ENCODE measurements around the gene ARHGEF4.

The ARHGEF4 gene

DNA sequence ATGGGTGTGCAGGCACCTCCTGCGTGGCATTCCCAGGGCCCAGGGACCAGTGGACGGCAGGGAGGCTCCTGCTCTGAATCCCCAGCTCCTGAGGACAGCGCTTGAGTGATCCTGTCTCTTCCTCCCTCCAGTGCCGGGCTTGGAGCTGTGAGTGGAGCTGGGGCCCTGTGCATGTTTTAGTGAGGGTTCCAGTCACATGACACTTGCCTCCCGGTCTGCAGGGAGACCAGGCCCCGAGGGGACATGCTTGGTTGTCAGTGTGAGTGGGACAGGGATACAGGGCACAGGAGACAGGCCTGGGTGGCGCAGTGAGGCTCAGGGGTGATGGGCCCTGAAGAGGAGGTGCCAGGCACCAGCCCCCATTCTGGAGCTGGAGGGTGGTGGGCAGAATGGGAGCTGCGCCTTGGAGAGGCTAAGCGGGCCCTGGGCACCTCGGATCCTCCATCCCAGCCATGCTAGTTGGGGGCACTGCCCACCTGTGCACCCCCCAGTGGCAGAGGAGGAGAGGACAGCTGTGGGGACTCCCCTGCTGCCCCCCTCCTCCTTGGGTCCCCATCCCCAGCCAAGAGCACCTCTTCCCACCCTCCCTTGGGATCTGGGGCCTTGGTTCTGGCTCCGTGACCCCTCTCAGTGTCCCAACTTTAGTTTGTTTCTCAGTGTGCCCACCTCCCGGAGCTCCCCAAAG lies 12.0 kb downstream of the ARHGEF4 start:
- no peak for TF ChIP-seq FOXP2 (optimal IDR thresholded peaks at IDR 0.05; ENCODE audit: control extremely low read depth, extremely low read length, insufficient read depth)
- TF ChIP-seq EZH2 (IDR thresholded peaks at IDR 0.05) = no peak
- no peak for TF ChIP-seq POLR2AphosphoS5 (IDR thresholded peaks at IDR 0.05; ENCODE audit: borderline replicate concordance, low read depth, low read length)
- no peaks in the 10 kb centered on the region for H3K9me3 ChIP-seq (ENCODE audit: low read depth, low read length)
- no peak overlapping the region for H3K4me3 ChIP-seq
- H3K36me3 ChIP-seq (ENCODE audit: insufficient read depth, low read length) = no peaks in the 10 kb centered on the region
- H3K27ac ChIP-seq = no peak overlapping the region
- DNase-seq (ENCODE audit: low read depth, low spot score) = no peak
- H3K9ac ChIP-seq (ENCODE audit: insufficient read length) = no peak overlapping the region

DNA sequence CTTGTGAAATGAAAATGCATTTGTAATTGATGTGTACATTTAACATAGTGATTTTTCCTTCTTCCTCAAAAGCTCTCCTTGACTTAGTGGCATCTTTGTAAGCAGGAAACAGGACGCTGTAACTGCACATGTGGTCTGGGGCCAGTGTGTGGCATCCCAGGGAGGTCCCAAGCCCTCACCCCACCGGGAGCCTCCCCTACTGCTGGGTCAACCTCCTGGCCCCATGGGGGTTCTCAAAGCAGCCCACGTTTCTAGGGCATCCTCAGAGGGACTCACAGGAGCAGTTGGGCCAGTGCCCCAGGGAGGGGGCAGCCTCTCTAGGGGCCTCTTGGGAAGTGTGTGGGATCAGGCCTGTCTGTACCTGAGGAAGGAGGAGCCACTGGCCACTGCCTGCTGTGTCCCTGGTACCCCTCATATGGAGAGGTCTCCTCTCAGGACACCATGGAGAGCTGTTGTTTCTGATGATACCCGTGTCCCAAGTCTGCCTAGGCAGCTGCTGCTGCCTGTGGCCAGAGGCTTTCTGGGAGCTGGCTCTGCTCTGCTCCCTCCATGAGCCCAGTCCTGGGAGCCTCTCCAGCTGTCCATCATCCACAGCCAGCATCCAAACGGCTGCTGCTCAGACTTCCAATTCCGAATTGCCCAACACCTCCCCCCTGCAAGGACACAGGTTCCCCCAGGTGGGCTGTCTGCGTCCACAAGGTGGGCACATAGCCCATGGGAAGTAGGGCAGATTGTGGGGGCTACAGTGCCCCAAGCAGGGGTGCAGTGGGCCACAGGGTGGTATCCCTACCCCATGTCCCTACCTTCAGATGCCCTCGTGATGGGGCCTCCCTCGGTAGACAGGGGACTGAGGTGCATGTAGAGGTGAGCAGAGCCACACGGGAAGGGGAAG lies 13.4 kb downstream of the ARHGEF4 start:
- Histone ChIP-seq H3K9me3 (ENCODE audit: low read depth, low read length) (no peaks in the 10 kb centered on the region), H3K36me3 (ENCODE audit: insufficient read depth, low read length) (no peaks in the 10 kb centered on the region), H3K9ac (ENCODE audit: insufficient read length) (no peak overlapping the region), H3K27ac (no peak overlapping the region), H3K4me3 (no peak overlapping the region)
- DNase-seq (ENCODE audit: low read depth, low spot score) = no peak
- TF ChIP-seq POLR2AphosphoS5 (IDR thresholded peaks at IDR 0.05; ENCODE audit: borderline replicate concordance, low read depth, low read length) (no peak), FOXP2 (optimal IDR thresholded peaks at IDR 0.05; ENCODE audit: control extremely low read depth, extremely low read length, insufficient read depth) (no peak), EZH2 (IDR thresholded peaks at IDR 0.05) (no peak)

DNA sequence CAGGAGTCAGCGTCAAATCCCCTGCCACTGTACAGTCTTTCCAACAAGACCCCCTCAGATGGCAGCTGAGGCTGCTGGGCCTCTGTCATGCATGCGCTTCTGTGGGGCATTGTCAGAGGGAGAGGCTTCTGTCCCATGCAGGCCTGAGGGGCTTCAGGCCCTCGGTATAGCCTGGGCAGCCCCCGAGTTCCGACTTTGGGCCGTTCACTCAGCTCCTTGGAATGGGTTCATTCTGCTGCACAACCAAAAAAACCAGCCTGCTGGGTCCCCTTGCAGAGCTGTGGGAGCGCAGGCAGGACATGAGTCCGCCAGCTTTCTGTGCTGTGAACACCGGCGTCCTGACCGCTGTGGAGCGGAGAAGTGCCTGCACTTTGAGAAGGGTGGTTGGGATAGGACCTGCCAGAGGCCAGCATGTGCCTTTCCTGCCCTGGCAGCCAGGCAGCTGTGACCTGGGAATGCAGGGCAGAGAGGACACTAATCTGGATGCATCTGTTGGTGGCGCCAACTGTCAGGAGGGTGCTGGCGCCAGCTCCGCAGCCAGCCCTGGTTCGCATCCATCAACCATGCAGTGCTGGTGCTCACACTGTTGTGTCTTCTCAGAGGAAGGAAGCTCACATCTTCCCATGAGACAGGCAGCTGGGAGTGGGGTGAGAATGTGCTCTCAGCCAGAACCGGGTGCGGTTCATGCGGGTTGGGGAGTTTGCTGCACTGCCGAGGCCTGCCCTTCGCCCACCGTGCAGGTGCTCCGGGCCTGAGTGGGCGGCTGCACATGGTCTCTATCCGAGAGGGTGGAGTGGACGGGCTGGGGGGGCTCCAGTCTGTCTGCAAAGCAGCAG lies 14.3 kb downstream of the ARHGEF4 start:
- Histone ChIP-seq H3K9me3 (ENCODE audit: low read depth, low read length) (no peaks in the 10 kb centered on the region), H3K4me3 (no peak overlapping the region), H3K36me3 (ENCODE audit: insufficient read depth, low read length) (no peaks in the 10 kb centered on the region), H3K9ac (ENCODE audit: insufficient read length) (no peak overlapping the region), H3K27ac (no peak overlapping the region)
- TF ChIP-seq POLR2AphosphoS5 (IDR thresholded peaks at IDR 0.05; ENCODE audit: borderline replicate concordance, low read depth, low read length) = no peak
- no peak for TF ChIP-seq FOXP2 (optimal IDR thresholded peaks at IDR 0.05; ENCODE audit: control extremely low read depth, extremely low read length, insufficient read depth)
- no peak for TF ChIP-seq EZH2 (IDR thresholded peaks at IDR 0.05)
- DNase-seq (ENCODE audit: low read depth, low spot score) = no peak

DNA sequence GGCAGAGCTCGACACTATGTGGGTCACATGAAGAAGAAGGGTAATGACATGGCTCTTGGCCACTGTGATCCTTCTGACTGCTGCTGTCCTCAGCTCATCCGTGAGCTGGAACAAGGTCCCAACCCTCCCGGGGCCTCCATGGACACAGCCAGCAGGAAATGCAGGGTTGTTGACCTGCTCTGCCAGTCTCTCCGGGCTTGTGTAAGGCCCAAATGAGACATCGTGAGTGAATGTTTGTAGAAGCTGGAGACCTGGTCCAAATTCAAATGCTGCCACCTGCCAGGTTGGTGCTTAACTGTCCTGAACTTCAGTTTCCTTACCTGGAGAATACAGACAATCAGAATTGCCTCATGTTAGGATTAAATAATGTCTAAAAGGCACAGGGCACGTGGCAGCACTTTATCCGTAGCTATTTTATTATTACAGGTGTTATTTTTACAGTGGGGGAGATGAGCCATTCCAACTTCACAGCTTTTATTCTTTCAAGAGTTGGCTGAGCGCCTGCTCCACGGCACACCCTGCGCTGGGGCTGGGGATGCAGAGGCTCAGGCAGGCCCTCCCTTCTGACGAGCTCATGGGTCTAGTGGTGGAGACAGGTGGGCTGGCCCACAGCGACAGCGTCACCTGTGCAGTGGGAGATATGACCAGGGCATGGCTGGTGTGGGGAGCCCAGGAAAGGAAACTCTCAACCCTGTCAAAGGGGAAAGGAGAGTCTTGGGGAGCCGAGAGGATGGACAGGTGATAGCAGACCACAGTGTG lies 15.1 kb downstream of the ARHGEF4 start:
- H3K4me3 ChIP-seq = no peak overlapping the region
- DNase-seq (ENCODE audit: low read depth, low spot score) = no peak
- H3K27ac ChIP-seq = no peak overlapping the region
- H3K36me3 ChIP-seq (ENCODE audit: insufficient read depth, low read length) = no peaks in the 10 kb centered on the region
- H3K9ac ChIP-seq (ENCODE audit: insufficient read length) = no peak overlapping the region
- TF ChIP-seq FOXP2 (optimal IDR thresholded peaks at IDR 0.05; ENCODE audit: control extremely low read depth, extremely low read length, insufficient read depth) (no peak), EZH2 (IDR thresholded peaks at IDR 0.05) (no peak), POLR2AphosphoS5 (IDR thresholded peaks at IDR 0.05; ENCODE audit: borderline replicate concordance, low read depth, low read length) (no peak)
- no peaks in the 10 kb centered on the region for H3K9me3 ChIP-seq (ENCODE audit: low read depth, low read length)

DNA sequence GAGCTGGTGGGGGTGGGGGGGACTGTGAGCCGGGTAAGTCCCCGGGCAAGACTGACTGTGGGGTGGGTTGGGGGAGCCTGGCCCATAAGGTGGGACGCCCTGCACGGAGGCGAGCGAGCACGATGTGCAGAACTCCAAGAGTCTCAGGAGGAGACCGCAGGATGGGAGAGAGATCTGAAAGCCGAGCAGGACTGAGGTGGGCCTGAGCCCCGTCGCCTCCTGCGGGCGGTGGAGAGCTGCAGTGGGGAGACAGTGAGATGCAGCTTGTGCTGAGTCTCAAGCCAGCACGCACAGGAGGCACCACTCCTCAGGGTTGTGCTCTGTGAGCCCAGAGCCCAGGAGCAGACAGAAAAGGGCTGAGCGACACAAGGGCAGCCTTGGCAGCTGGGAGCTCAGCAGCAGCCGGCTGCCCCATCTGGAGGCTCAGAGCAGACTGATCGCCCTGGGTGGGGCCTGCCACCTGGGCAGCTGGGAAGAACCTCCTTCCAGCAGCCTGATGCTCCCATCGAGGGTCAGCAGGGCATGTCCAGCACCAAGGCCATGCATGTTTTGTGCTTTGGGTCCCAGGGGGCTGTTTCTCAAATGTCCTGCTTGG lies 15.9 kb downstream of the ARHGEF4 start:
- no peaks in the 10 kb centered on the region for H3K36me3 ChIP-seq (ENCODE audit: insufficient read depth, low read length)
- no peak overlapping the region for H3K9ac ChIP-seq (ENCODE audit: insufficient read length)
- no peaks in the 10 kb centered on the region for H3K9me3 ChIP-seq (ENCODE audit: low read depth, low read length)
- H3K27ac ChIP-seq = no peak overlapping the region
- H3K4me3 ChIP-seq = no peak overlapping the region
- DNase-seq (ENCODE audit: low read depth, low spot score) = no peak
- TF ChIP-seq FOXP2 (optimal IDR thresholded peaks at IDR 0.05; ENCODE audit: control extremely low read depth, extremely low read length, insufficient read depth) (no peak), POLR2AphosphoS5 (IDR thresholded peaks at IDR 0.05; ENCODE audit: borderline replicate concordance, low read depth, low read length) (no peak), EZH2 (IDR thresholded peaks at IDR 0.05) (no peak)

DNA sequence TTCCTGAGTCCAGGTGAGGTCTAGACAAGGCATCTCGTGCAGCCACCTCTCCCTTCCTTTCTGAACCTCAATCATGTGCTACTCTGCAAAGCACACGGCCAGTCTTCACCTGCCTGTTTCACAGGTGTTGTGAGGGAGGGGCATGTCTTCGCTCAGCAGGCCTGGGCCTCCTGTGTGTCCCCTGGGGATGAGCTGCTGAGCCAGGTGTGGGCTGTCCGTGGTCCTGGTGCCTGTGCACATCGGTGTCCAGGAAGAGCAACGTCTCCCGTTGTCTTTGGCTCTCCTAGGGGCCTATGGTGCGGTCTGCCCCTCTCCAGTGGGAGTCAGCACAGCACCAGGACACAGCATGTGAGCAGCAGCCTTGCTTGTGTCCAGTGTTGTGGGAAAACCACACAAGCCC lies 16.7 kb downstream of the ARHGEF4 start:
- H3K27ac ChIP-seq = no peak overlapping the region
- DNase-seq (ENCODE audit: low read depth, low spot score) = no peak
- H3K36me3 ChIP-seq (ENCODE audit: insufficient read depth, low read length) = no peaks in the 10 kb centered on the region
- H3K9me3 ChIP-seq (ENCODE audit: low read depth, low read length) = no peaks in the 10 kb centered on the region
- H3K9ac ChIP-seq (ENCODE audit: insufficient read length) = no peak overlapping the region
- no peak overlapping the region for H3K4me3 ChIP-seq
- TF ChIP-seq POLR2AphosphoS5 (IDR thresholded peaks at IDR 0.05; ENCODE audit: borderline replicate concordance, low read depth, low read length) (no peak), FOXP2 (optimal IDR thresholded peaks at IDR 0.05; ENCODE audit: control extremely low read depth, extremely low read length, insufficient read depth) (no peak), EZH2 (IDR thresholded peaks at IDR 0.05) (no peak)

DNA sequence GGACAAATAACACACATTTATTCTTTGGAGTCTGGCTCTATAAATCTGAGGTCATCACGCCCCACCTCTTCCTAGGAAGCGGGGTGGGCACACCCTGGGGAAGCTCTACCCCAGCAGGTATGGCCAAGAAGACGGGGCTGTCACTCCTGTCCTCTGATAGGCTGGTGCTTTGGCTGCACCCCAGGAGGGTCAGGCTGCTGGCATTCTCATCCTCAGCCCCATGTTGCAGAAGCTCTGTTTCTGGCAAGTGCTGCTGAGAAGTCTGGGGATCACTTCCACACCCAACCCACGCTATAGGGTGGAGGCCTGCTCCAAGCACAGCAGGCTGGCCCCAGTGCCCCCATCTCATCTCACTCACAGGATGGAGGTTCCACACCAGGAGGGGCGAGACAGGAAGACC lies 17.6 kb downstream of the ARHGEF4 start:
- no peak overlapping the region for H3K27ac ChIP-seq
- no peaks in the 10 kb centered on the region for H3K36me3 ChIP-seq (ENCODE audit: insufficient read depth, low read length)
- DNase-seq (ENCODE audit: low read depth, low spot score) = no peak
- no peak overlapping the region for H3K9ac ChIP-seq (ENCODE audit: insufficient read length)
- H3K9me3 ChIP-seq (ENCODE audit: low read depth, low read length) = no peaks in the 10 kb centered on the region
- TF ChIP-seq POLR2AphosphoS5 (IDR thresholded peaks at IDR 0.05; ENCODE audit: borderline replicate concordance, low read depth, low read length) (no peak), FOXP2 (optimal IDR thresholded peaks at IDR 0.05; ENCODE audit: control extremely low read depth, extremely low read length, insufficient read depth) (no peak), EZH2 (IDR thresholded peaks at IDR 0.05) (no peak)
- H3K4me3 ChIP-seq = no peak overlapping the region

All from SK-N-MC (cell line).